Measurements from ENCODE around the gene CREB5. TPM values are rescaled to one million over a fixed set of nuclear protein-coding genes. Genes with fewer than 3 reads are reported as not detected.

CREB5 gene
- total RNA-seq, 1 experiment from 2014 or later = 1.3 TPM

- Mint-ChIP-seq H3K9me3 (peaks cover 28% of the 10 kb centered on the region), H3K4me1 (peaks cover 29% of the 10 kb centered on the region), H3K27me3 (ENCODE audit: low read depth) (no peaks in the 10 kb centered on the region), H3K4me3 (no peak overlapping the region), H3K36me3 (no peaks in the 10 kb centered on the region), H3K27ac (no peak overlapping the region)
- TF ChIP-seq RORB (CRISPR knock-in tag; IDR thresholded peaks at IDR 0.05) = no peak
- no peak for TF ChIP-seq AFF4 (CRISPR knock-in tag; IDR thresholded peaks at IDR 0.05; ENCODE audit: borderline replicate concordance)
- TF ChIP-seq ZMAT4 (CRISPR knock-in tag; IDR thresholded peaks at IDR 0.05) = no peak
- TF ChIP-seq NR3C1 (CRISPR knock-in tag; conservative IDR thresholded peaks at IDR 0.05; ENCODE audit: low read depth) = no peak
- no peak for TF ChIP-seq ZNF671 (CRISPR knock-in tag; IDR thresholded peaks at IDR 0.05)
- TF ChIP-seq FOXP1 (CRISPR knock-in tag; IDR thresholded peaks at IDR 0.05; ENCODE audit: borderline replicate concordance) = no peak
- ChIA-PET POLR2A (no interaction called here), CTCF (interaction anchor here (0.9 kb wide), 1 partner anchor 483 kb away, joined by 3 read pairs; no protein-coding TSS in a partner anchor)
- ATAC-seq (no peak), DNase-seq (ENCODE audit: low spot score) (no peak)
These were observed 294.3 kb downstream of the CREB5 start for GRCh38 chr7:28706584-28706983.

GRCh38 chr7:28707291-28707690 is 295.0 kb downstream of the CREB5 start:
- CTCF ChIA-PET = interaction anchor here (0.9 to 1.3 kb wide), 2 partner anchors 92 to 482 kb away, joined by 3 to 6 read pairs; no protein-coding TSS in a partner anchor
- DNase-seq (ENCODE audit: low spot score) = no peak
- peaks cover 28% of the 10 kb centered on the region for H3K9me3 Mint-ChIP-seq
- H3K4me3 Mint-ChIP-seq = no peak overlapping the region
- TF ChIP-seq GABPB1 (CRISPR knock-in tag; IDR thresholded peaks at IDR 0.05) (no peak), E2F1 (CRISPR knock-in tag; IDR thresholded peaks at IDR 0.05) (no peak), NFYB (CRISPR knock-in tag; conservative IDR thresholded peaks at IDR 0.05; ENCODE audit: low read depth) (no peak), IRF1 (CRISPR knock-in tag; IDR thresholded peaks at IDR 0.05) (no peak), RELA (CRISPR knock-in tag; IDR thresholded peaks at IDR 0.05; ENCODE audit: borderline replicate concordance) (no peak), USF1 (CRISPR knock-in tag; IDR thresholded peaks at IDR 0.05) (no peak), ZNF317 (CRISPR knock-in tag; IDR thresholded peaks at IDR 0.05; ENCODE audit: borderline replicate concordance, low read depth) (no peak), ZNF416 (CRISPR knock-in tag; IDR thresholded peaks at IDR 0.05) (no peak)
- H3K27ac Mint-ChIP-seq = no peak overlapping the region
- no peaks in the 10 kb centered on the region for H3K36me3 Mint-ChIP-seq
- H3K27me3 Mint-ChIP-seq (ENCODE audit: low read depth) = no peaks in the 10 kb centered on the region
- POLR2A ChIA-PET = no interaction called here
- H3K4me1 Mint-ChIP-seq = peaks cover 29% of the 10 kb centered on the region
- ATAC-seq = no peak
